Thymus (tissue), 11 donors: ENCODE results near the gene ZFAND3. TPM values are rescaled to one million over a fixed set of nuclear protein-coding genes. Genes with fewer than 3 reads are reported as not detected.

Experiments used
- DNase-seq, 9 donors: peaks; one replicate each; pipeline ENCODE4 v3.0.0-alpha.2; 2013; ENCODE audit warnings: low spot score in 9 of 9, low read depth in 6 of 9, missing footprints in 1 of 9
- H3K27ac ChIP-seq, 2 donors: one replicate each; pipeline ENCODE4 v1.5.1; 2013; ENCODE audit warnings: control low read depth in 1 of 2, low read depth in 1 of 2, low read length in 1 of 2, mild to moderate bottlenecking in 1 of 2, moderate library complexity in 1 of 2
- H3K27me3 ChIP-seq, 2 donors: one replicate each; pipeline ENCODE4 v1.5.1; 2013; ENCODE audit warnings: low read length in 1 of 2; ENCODE audit not compliant: control insufficient read depth in 2 of 2, insufficient read depth in 1 of 2
- H3K36me3 ChIP-seq, 2 donors: one replicate each; pipeline ENCODE4 v1.5.1; 2013; ENCODE audit warnings: low read length in 1 of 2, mild to moderate bottlenecking in 1 of 2, moderate library complexity in 1 of 2; ENCODE audit not compliant: control insufficient read depth in 2 of 2, insufficient read depth in 2 of 2
- H3K4me1 ChIP-seq, 2 donors: one replicate each; pipeline ENCODE4 v1.5.1; 2013; ENCODE audit warnings: low read length in 2 of 2; ENCODE audit not compliant: control insufficient read depth in 2 of 2, insufficient read depth in 2 of 2
- H3K4me3 ChIP-seq, 2 donors: one replicate each; pipeline ENCODE4 v1.5.1; 2013; ENCODE audit warnings: low read length in 2 of 2, control low read depth in 1 of 2, mild to moderate bottlenecking in 1 of 2
- H3K9me3 ChIP-seq, 2 donors: one replicate each; pipeline ENCODE4 v1.5.1; 2013; ENCODE audit warnings: low read length in 1 of 2, mild to moderate bottlenecking in 1 of 2; ENCODE audit not compliant: control insufficient read depth in 2 of 2, insufficient read depth in 1 of 2
- WGBS: extraction: QIAGEN DNeasy Blood & Tissue Kit; methylation state at CpG from one replicate; pipeline ENCODE4 v1.1.7; 2013; 5-methylcytosine and 5-hydroxymethylcytosine counted together
- polyA plus RNA-seq: library from polyadenylated mRNA; stranded (reverse); fragments of 200-250 nt; gene quantifications from one replicate; pipeline ENCODE4 v1.2.3, GENCODE V29; 2013
- total RNA-seq: library from RNA; stranded (reverse); fragments of 120-200 nt; gene quantifications from one replicate; pipeline ENCODE4 v1.2.4, GENCODE V29; 2013
- donor health status: healthy.

ZFAND3 gene
- total and polyA plus RNA-seq, 2 donors, result 8.5 to 25.7 TPM

DNA sequence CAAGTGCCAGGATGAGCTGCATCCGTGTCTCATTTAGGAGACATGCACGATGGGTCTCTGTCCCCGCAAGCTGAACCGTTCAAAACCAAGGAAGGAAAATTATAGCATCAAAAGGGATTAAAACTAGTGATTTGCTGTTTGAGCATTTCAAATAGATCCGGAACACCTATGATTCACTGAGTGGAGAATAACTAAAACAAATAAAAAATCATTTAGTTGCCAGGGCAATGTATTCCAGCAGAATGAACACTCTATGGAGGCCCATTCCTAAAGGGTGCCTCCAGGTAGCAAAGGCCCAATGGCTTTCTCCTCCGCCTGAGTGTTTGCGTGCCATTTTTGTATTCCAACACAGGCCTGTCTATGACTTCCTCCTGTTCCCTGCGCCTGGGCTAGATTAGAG lies 354.8 kb downstream of the ZFAND3 start:
- Histone ChIP-seq H3K4me3 (no peak overlapping the region), H3K4me1 (no peaks in the 10 kb centered on the region), H3K27ac (no peak overlapping the region), H3K9me3 (no peaks in the 10 kb centered on the region), H3K27me3 (no peaks in the 10 kb centered on the region), H3K36me3 (no peaks in the 10 kb centered on the region)
- DNase-seq, result no peak
- WGBS, result 97% methylated on average over 8 of the region's 8 CpGs

DNA sequence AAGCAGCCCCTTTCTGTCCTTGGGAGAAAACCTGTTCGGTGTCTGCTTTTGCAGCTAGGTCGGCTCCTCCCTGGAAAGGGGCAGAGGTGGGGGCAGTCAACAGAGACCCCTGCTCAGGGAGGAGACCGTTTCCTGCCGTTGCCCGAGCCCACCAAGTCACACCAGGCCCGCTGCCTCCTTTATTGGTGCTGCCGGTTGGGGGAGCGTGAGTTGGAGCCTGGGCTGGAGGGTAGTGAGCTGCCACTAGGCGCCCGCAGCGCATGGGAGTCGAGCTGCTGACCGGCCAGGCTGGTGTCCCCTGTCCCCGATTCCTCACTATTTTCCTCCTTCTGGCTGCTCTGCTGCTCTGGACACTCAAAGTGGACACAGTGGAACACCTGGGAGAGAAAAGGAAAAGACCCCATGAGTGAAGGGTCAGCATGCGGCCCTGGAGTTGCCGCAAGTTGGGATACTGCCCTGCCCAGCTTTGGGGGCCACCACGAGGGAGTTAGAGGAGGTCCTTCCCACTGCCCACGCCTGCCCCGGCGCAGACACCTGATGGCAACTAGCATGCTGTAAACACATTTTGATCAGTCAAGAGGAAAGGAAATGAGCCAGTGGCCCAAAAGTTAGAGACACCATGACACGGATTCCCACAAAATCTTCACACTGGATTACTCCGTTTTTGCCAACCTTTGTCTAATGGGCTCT lies 355.4 kb downstream of the ZFAND3 start:
- 98% methylated on average over 22 of the region's 22 CpGs for WGBS
- no peak for DNase-seq
- Histone ChIP-seq H3K27me3 (no peaks in the 10 kb centered on the region), H3K36me3 (no peaks in the 10 kb centered on the region), H3K27ac (no peak overlapping the region), H3K4me1 (no peaks in the 10 kb centered on the region), H3K9me3 (no peaks in the 10 kb centered on the region), H3K4me3 (no peak overlapping the region)

- Histone ChIP-seq H3K4me1 (no peaks in the 10 kb centered on the region), H3K27me3 (no peaks in the 10 kb centered on the region), H3K27ac (no peak overlapping the region), H3K9me3 (no peaks in the 10 kb centered on the region), H3K4me3 (no peak overlapping the region), H3K36me3 (no peaks in the 10 kb centered on the region)
- no peak for DNase-seq
- 97% methylated on average over 11 of the region's 11 CpGs for WGBS
Measured at GRCh38 chr6:38175786-38176185, 356.3 kb downstream of the ZFAND3 start.

DNA sequence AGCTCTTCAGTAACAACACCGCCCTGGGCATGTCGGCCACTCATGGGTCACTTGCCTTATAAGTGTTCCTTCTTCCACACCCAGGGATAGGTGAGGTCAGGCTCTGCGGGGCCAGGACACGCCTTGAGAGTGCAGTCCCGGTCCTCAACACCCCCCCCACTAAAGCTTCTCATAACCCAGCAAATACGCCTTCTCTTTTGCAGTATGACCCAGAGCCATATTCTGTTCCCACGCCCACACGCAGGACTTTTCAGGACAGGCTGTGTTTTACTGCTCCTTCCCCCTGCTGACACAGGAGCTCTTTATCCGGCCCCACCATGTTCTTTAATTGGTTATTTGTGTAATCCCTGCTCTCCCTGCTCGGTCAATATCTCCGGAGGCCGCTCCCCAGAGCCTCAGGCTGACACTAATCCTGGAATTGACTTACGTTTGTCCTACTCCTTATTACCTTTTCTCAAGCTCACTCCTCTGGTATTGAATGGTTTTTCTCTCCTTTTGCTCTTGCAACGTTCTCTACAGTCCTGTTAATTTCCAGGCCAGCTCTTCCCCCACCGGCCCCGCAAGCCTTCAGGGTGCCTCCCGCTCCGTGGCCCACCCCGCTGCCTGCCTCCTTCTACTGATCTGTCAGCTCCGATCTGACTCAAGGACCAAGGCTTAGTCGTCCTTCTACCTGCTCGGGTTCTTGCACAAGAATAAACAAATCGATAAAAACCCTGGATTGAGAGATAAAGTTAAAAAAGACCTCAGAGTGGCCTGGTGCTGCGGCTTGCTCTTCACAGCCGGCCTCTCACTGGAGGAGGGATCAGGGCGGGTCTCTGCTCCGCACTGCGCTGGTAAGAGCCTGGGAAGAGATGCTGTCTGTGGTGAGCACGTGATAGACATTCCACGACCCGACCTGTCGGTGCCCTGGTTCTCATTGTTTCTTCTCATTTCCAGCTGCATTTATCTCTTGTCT lies 357.5 kb downstream of the ZFAND3 start:
- no peaks in the 10 kb centered on the region for H3K9me3 ChIP-seq
- H3K36me3 ChIP-seq, result no peaks in the 10 kb centered on the region
- no peak overlapping the region for H3K27ac ChIP-seq
- no peaks in the 10 kb centered on the region for H3K4me1 ChIP-seq
- H3K27me3 ChIP-seq, result no peaks in the 10 kb centered on the region
- WGBS, result 95% methylated on average over 32 of the region's 32 CpGs
- H3K4me3 ChIP-seq, result no peak overlapping the region
- DNase-seq, result no peak

DNA sequence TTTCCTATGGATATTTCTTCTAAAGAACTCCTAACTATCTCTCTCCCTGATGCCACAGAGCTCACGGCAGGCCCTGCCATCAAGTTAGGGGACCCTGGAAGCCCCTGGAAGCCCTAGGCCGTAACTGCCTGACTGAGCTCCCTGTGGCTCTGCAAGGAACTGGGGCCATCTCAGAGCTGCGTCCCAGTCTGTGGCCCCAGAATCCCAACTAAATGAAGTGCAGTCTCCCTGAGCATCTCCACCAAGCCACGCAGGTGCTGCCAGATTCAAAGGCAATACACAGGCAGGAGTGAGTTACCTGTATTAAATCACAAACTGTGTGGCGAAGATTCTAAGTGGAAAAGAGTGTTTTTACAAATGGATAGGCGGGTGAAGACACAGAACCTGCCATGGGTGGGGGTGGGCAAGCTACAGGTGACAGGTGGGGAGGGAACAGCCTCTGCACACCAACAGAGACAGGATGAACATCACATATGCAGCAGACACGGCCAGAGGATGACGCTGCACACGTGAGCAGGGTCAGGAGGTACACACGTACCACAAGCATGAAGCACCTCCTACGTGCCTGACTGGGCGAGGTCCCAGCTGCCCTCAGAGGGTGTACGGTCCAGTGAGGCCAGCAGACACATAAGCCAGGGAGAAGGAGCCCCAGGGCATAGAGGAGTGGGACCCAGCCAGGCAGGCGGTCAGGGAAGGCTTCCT lies 358.5 kb downstream of the ZFAND3 start:
- no peaks in the 10 kb centered on the region for H3K36me3 ChIP-seq
- WGBS, result 93% methylated on average over 14 of the region's 14 CpGs
- no peak for DNase-seq
- H3K27ac ChIP-seq, result no peak overlapping the region
- no peaks in the 10 kb centered on the region for H3K27me3 ChIP-seq
- no peaks in the 10 kb centered on the region for H3K4me1 ChIP-seq
- no peaks in the 10 kb centered on the region for H3K9me3 ChIP-seq
- H3K4me3 ChIP-seq, result no peak overlapping the region

DNA sequence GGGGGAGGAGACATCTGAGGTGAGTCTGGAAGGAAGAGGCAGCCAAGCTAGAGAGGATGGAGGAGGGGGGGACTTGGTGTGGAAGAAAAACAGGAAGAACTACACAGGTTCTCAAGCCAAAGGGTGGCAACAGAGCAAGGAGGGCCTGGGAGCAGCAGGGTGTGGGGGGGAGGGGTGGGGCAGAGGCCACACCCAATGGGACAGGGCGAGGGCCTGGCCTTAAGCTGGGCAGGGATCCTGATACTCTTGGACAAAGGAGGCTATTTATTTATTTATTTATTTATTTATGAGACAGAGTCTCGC lies 359.0 kb downstream of the ZFAND3 start:
- Histone ChIP-seq H3K36me3 (no peaks in the 10 kb centered on the region), H3K4me1 (no peaks in the 10 kb centered on the region), H3K27ac (no peak overlapping the region), H3K27me3 (no peaks in the 10 kb centered on the region), H3K9me3 (no peaks in the 10 kb centered on the region), H3K4me3 (no peak overlapping the region)
- 96% methylated on average over 2 of the region's 2 CpGs for WGBS
- no peak for DNase-seq

DNA sequence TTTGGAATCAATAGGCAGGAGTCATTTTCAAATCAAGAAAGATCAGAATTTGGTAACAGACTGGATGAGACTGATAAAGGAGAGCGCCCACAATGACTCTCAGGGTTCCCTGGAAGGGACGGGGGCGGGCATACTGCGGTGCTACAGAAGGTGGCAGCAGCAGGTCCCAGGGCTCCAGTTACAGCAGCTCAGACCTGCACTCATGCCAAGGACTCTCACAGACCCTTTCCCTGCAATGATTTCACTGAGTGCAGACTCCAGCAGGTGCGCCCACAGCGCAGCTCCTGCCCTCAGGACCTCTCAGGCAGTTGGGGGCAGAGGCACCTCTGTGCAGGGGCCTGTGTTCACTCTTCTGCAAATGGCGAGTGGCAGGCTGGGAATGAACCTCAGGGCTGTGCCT lies 359.8 kb downstream of the ZFAND3 start:
- H3K9me3 ChIP-seq, result no peaks in the 10 kb centered on the region
- 97% methylated on average over 7 of the region's 7 CpGs for WGBS
- DNase-seq, result no peak
- H3K27ac ChIP-seq, result no peak overlapping the region
- no peaks in the 10 kb centered on the region for H3K4me1 ChIP-seq
- no peak overlapping the region for H3K4me3 ChIP-seq
- H3K36me3 ChIP-seq, result no peaks in the 10 kb centered on the region
- no peaks in the 10 kb centered on the region for H3K27me3 ChIP-seq

DNA sequence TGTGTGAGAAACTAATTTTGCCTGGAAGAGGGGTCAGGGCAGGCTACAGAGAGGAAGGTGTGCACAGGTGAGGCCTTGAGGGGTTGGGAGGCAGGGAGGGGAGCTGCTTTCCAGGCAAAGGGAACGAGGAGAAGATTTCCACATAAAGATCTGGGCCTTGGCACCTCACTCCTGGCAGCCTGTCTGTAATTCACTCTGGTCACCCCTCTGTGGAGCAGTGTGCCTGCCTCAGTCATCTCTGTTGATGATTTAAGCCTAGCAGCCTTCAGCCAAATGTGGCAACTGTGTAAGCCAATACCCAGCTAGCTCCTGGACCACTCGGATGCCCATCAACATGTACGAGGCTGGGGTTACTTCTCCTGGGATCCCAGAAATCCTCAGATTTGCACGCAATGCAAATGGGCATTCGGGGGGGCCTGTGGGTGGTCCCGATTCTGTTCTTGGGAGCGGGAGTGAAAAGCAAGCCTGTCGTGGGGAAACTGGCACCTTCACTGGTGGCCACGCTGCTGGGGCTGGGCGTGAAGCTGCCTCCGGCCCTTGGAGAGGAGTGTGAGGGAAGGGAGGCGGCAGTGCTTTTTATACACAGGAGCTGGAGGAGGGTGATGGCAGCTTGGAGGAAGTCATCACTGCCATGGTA lies 360.4 kb downstream of the ZFAND3 start:
- no peak overlapping the region for H3K27ac ChIP-seq
- no peaks in the 10 kb centered on the region for H3K27me3 ChIP-seq
- no peak for DNase-seq
- H3K36me3 ChIP-seq, result no peaks in the 10 kb centered on the region
- 96% methylated on average over 12 of the region's 12 CpGs for WGBS
- H3K4me1 ChIP-seq, result no peaks in the 10 kb centered on the region
- H3K9me3 ChIP-seq, result no peaks in the 10 kb centered on the region
- H3K4me3 ChIP-seq, result no peak overlapping the region

DNA sequence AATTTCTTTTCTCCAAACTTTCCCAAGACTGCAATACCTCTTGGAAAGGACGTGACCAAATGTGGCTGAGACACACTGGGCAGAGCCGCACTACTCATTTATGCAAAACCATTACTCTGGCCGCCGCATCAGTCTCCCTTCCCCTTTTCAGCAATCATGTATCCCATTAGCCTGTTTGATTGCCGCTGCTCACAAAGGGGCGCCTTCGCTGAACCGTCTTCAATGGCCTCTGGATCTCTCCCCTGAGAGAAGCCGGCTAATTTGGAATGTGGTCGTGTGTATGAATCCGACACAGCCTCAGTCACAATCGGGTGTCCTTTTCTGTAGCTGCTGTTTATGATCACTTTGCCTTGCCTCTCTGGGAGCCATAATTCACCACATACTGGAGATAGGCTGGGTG lies 361.1 kb downstream of the ZFAND3 start:
- WGBS, result 92% methylated on average over 12 of the region's 12 CpGs
- no peaks in the 10 kb centered on the region for H3K27me3 ChIP-seq
- H3K4me3 ChIP-seq, result no peak overlapping the region
- no peak for DNase-seq
- no peak overlapping the region for H3K27ac ChIP-seq
- H3K36me3 ChIP-seq, result no peaks in the 10 kb centered on the region
- H3K9me3 ChIP-seq, result no peaks in the 10 kb centered on the region
- no peaks in the 10 kb centered on the region for H3K4me1 ChIP-seq
